HTERT RPE-1 (cell line): ENCODE data around the gene SGK2.

Experiments used
- in situ Hi-C: fragments of 300-500 bp; cut with MboI; formaldehyde crosslinking; loops from 4 replicates; pipeline ENCODE4 v1.14.3; 2020; ENCODE audit warnings: low sequenced_read_pairs

SGK2 gene

DNA sequence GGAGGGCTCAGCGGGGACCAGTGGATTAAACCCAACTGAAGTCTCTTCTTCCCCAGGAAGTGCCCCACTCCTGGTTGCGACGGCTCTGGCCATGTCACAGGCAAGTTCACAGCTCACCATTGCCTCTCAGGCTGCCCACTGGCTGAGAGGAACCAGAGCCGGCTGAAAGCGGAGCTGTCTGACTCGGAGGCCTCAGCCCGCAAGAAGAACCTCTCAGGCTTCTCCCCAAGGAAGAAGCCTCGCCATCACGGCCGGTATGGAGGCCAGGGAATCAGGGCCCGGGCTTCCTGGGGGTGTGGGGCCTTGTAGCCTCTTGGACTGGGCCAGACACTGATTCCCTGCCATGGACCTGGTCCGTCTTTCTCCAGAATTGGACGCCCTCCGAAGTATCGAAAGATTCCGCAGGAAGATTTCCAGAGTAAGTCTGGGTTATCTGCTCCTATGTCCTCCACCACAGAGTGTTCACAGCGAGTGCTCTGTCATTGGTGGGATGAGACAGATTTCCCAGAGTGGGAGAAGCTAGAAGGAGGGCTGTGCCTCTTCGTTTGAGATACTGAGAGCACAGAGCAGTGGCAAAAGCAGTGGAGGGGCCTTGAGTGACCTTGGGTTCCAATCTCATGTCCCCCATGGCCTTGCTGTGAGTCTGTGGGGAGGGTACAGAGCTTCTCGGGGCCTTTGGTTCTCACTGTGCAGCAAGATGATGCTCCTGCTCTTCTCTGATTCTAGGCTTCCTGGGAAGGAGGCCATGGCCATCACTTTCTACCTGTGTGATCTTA, 22.6 kb upstream of the SGK2 start:
- in situ Hi-C loops = no loop called here

- in situ Hi-C loops = no loop called here
Observed at GRCh38 chr20:43536817-43537440, 21.9 kb upstream of the SGK2 start.

GRCh38 chr20:43537921-43538877, 20.6 kb upstream of the SGK2 start:
- in situ Hi-C loops = no loop called here

- in situ Hi-C loops = no loop called here
Observed at GRCh38 chr20:43538878-43539700, 19.7 kb upstream of the SGK2 start.

DNA sequence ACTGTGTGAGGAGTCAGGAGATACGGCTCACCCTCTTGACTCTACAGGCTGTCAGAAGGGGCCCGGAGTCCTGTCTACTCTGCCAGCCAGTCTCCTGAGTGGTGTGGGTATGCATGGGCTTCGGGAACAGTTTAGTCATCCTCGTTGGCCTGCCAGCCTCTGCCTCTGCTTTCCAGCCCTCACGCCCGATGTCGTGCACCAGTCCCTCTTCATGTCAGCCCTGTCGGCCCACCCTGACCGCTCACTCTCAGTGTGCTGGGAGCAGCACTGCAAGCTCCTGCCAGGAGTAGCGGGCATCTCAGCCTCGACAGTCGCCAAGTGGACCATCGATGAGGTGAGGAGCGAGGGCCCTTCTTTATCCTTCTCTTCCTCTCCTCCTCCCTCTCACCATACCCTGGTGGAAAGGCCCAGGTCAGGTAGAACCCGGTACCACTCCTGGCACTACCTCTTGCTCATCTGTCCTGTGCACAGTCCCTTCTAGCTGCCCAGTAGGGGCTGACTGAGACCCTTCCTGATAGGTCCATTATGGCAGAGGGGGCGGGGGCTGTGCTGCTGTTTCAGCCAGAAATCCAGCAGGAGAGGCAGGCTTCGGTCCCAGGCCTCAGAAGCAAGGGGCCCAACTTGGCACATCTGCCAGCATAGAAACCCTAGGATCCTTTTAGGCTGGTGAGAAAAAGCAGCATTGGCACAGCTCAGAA, 18.7 kb upstream of the SGK2 start:
- in situ Hi-C loops = no loop called here

DNA sequence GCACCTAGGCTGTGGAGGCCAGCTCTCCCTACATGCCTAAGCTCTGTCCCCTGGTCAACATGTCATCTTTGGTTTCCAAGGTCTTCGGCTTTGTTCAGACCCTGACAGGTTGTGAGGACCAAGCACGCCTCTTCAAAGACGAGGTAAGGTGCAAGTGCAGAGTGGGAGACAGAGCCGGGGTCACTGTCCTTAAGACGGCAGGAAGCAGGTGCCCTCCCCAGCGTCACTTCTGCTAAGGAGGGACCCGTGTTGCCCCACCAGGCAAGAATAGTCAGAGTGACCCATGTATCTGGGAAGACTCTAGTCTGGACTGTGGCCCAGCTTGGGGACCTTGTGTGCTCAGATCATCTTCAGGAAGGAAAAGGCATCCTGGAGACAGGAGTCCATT, 18.2 kb upstream of the SGK2 start:
- in situ Hi-C loops = no loop called here

DNA sequence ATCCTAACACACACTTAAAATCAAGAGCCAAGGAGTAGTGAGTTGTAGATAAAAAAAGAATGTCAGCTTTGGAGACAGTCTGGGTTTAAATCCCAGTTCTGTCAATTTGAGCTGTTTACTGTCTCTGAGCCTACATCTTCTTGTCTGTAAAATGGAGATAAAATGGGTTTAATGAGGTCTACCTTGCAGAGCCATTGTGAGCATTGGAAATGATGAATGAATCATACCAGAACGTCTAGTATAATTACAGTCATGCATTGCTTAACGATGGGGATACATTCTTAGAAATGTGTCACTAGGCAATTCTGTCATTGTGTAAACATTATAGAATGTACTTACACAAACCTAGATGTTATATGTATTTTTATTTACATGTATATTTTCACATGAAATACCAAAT, 17.6 kb upstream of the SGK2 start:
- in situ Hi-C loops = no loop called here

DNA sequence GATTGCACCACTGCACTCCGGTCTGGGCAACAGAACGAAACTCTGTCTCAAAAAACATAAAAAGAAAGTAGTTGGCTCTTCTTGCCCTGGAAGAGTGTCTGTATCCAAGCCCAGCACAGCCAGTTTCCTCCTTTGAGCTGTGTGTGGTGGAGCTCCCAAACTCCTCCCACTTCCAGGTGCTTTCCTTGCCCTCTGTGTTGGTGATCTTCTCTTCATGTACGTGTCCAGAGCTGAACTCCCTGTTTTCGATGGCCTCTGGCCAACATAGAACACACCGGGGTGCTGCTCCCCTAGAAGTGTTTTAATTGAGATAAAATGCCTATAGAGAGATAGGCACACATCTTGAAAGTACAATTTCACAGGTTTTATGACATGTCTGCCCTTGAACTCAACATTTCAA, 16.7 kb upstream of the SGK2 start:
- in situ Hi-C loops = no loop called here

DNA sequence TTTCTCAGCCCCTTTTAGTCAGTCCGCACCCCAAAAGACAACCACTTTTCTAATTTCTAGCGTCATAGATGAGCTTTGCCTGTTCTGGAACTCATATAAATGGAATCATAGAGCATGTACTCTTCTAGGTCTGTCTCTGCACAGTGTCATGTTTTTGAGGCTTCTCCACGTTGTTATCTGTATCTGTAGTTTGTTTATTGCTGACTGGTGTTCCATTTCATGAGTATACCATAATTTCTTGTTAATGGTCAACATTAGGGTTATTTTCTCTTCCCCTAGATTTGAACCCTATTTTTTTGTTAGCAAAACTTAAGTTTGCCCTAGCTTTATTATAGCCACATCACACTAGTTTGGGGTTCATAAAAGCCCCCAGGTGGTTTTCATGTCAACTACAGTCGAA, 16.2 kb upstream of the SGK2 start:
- in situ Hi-C loops = no loop called here

DNA sequence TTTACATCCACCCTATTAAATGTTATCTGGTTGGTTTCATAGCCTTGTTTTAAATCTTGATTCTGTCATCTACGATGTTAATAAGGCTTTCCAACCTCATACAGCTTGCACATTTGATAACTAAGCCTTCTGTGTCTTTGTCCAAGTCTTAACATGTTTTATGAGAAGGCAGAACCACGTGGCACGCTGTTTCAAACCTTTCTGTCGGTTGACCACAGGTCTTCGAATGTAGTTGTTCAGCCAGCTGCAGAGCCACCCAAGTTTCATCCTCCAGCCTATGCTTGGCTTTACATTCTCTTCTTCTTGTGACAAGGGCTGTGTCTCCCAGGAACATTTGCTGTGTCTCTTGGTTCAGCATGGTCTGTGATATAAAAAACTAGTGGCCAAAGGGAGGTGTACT, 15.7 kb upstream of the SGK2 start:
- in situ Hi-C loops = no loop called here

DNA sequence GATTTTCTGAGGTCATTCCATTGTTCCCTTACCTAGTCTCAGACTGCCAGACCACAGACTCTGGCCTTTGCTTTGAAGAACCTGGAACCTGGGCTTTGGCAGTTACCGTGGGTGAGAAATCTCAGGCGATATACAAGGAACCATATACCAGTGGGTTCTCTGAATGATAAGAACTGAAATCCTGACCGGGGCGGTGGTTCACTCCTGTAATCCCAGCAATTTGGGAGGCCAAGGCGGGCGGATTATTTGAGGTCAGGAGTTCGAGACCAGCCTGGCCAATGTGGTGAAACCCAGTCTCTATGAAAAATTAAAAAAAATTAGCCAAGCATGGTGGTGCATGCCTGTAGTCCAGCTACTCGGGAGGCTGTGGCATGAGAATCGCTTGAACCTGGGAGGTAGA, 14.3 kb upstream of the SGK2 start:
- in situ Hi-C loops = no loop called here

DNA sequence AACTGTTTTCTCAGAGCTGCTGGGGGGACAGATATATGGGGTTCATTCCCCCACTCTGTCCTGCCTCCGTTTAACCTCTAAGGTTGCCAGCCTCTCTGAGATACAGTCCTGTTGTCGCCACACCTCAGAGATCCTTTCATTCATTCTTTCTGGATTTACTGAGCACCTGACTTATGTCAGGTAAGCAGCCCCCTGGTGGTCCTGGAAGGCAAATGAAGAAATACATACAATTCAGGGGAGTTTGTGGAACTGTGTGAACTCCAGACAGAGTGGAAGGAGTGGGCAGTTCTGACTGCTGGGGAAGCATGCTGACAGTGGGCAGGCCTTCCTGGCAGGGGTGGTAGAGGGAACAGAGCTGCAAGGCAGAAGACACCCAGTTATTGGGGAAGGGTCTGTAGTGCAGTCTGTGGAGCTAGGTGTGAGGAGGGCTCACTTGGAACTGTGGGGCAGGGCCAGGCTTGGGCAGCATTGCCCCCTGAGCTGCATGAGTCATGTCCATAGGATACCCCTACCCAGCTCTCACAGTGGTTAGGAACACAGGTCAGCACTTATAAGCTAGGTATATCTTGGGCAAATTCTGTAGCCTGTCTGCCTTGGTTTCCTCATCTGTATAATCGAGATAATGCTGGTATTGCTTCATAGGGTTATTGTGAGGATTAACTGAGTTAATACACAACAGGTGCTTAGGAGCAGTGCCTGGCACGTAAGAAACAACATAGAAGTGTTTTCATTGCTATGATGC, 12.8 kb upstream of the SGK2 start:
- in situ Hi-C loops = no loop called here

DNA sequence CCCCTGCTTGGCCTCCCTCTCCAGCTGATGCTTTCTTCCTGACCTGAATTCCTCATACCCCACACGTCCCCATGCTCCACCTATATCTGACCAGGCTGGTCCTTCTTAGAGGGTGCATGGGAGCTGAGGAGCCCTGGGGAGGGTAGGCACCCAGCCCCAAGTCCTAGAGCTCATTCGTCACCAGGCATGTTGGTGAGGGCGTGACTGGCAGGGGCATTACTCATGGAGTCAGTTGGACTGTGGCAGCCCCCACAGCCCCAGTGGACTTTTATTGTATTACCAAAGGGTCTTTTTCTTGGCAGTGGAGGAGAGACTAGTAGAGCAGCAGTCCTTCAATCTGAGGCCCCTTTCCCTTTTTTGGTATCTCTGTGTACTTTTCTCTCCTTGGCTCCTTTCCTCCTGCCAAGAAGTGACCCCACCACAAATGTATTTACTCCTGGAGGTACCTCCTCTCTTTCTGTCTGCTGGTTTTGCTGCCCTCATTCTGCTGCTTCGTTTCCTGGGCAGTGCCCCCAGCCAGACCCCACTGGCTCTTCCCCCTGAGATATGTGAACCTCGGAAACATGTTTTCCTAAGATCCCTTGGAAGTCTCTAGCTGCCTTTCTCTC, 10.4 kb upstream of the SGK2 start:
- in situ Hi-C loops = no loop called here

- in situ Hi-C loops = no loop called here
Observed at GRCh38 chr20:43549416-43550065, 9.3 kb upstream of the SGK2 start.

DNA sequence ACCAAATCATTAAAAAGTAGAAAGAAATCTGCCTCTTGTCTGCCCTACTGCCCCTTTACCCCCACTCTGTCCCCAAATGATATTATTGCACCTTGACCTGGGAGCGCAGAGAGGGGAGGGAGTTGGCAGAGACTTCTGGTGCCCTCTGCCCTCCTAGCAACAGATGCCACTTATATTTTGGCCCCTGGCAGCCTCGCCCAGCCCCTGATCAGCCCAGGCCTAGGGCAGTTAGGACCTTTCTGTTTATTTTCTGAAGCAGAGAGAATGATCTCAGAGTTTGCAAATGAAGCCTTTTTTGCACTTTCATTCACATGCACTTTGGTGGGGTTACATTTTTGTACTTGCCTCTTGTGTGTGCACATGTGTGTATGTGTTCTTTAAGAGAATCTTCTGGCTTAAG, 8.4 kb upstream of the SGK2 start:
- in situ Hi-C loops = no loop called here

DNA sequence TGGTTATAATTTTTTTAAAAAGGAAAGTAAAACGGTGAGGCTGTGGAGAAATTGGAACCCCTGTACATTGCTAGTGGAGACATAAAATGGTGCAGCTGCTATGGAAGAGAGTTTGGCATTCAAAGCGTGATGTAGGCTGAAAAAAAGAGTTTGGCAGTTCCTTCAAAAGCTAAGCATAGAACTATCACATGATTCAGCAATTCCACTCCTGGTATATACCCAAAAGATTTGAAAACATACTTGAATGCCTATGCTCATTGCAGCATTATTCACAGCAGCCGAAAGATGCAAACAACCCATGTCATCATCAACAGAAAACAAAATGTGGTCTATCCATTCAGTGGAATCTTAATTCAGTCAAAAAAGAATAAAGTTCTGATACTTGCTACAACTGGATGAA, 4.5 kb upstream of the SGK2 start:
- in situ Hi-C loops = no loop called here

GRCh38 chr20:43559147-43559987, 540 bp downstream of the SGK2 start:
- in situ Hi-C loops = no loop called here

DNA sequence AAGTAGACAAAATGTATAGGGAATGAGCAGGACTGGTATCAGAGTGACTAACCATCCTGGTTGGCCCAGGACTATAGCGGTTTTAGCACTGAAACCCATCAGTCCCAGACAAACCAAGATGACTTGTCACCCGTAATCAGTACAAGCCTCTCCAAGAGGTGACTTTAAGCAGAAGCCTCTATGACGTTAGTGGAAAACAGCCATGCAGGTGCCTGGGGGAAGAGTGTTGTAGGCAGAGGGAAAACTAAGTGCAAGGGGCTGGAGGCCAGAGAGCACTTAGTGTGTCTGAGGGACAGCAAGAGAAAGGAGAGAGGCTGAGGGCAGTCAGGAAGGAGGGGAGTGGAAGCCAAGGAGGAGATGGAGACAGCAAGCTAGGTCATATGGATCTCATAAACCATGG, 2.1 kb downstream of the SGK2 start:
- in situ Hi-C loops = no loop called here
